ENCODE measurements around the gene KIF5C.

DNA sequence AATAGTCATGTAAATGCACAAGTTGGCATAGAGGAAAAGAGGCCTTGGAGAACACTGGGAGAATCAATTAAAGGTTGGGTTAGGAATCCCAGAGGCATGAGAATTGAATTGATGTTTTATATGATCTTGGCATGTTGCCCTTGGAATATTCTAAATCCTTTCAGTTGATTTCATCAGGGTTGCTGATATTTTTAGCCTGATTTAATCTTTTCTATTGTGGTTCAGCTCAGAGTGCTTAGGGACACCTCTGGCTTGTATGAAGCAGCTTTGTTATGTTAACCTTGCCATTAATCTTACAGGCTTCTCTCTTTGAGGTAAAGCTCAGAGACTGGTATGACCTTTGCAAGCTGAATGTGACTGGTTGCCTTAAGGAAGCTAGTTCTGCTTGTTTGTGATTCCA lies 99.1 kb downstream of the KIF5C start:
- TF ChIP-seq FEZF1 (tag by site-specific recombination; IDR thresholded peaks at IDR 0.05), result no peak
- TF ChIP-seq PBX3 (CRISPR knock-in tag; IDR thresholded peaks at IDR 0.05), result no peak
- TF ChIP-seq RBAK (tag by site-specific recombination; IDR thresholded peaks at IDR 0.05), result no peak
- no peak for TF ChIP-seq CTCF (tag by site-specific recombination; IDR thresholded peaks at IDR 0.05)
- TF ChIP-seq REST (tag by site-specific recombination; IDR thresholded peaks at IDR 0.05), result no peak
- TF ChIP-seq ZNF366 (tag by site-specific recombination; conservative IDR thresholded peaks at IDR 0.05), result no peak
- TF ChIP-seq TCF7L2 (IDR thresholded peaks at IDR 0.05; ENCODE audit: borderline replicate concordance, low read depth, low read length), result no peak
- no peak for TF ChIP-seq ZNF785 (tag by site-specific recombination; IDR thresholded peaks at IDR 0.05)
- TF ChIP-seq ZNF514 (tag by site-specific recombination; IDR thresholded peaks at IDR 0.05), result no peak
